Trophoblast cell (in vitro differentiated cells and primary cell): ENCODE measurements around the gene PTGIR.

Experiments used
- DNase-seq, 2 donors: peaks; one replicate each; pipeline ENCODE4 v3.0.0-alpha.2; 2016
- H2AFZ ChIP-seq: 2 replicates; pipeline ENCODE4 v1.6.1; 2013; ENCODE audit warnings: low read length, moderate library complexity, mild to moderate bottlenecking; ENCODE audit not compliant: insufficient read depth, poor library complexity
- H2AK5ac ChIP-seq: 2 replicates; pipeline ENCODE4 v1.6.1; 2013; ENCODE audit warnings: mild to moderate bottlenecking, low read length
- H2BK120ac ChIP-seq: 2 replicates; pipeline ENCODE4 v1.6.1; 2013; ENCODE audit warnings: low read length, mild to moderate bottlenecking, moderate library complexity; ENCODE audit not compliant: insufficient read depth, poor library complexity
- H2BK12ac ChIP-seq: 2 replicates; pipeline ENCODE4 v1.6.1; 2013; ENCODE audit warnings: mild to moderate bottlenecking, low read length, moderate library complexity
- H2BK5ac ChIP-seq: 2 replicates; pipeline ENCODE4 v1.6.1; 2013; ENCODE audit warnings: low read length, low read depth, moderate library complexity, mild to moderate bottlenecking; ENCODE audit not compliant: poor library complexity
- H3K14ac ChIP-seq: 2 replicates; pipeline ENCODE4 v1.6.1; 2013; ENCODE audit warnings: mild to moderate bottlenecking, low read length
- H3K18ac ChIP-seq: 2 replicates; pipeline ENCODE4 v1.6.1; 2013; ENCODE audit warnings: mild to moderate bottlenecking, low read length
- H3K23ac ChIP-seq: 2 replicates; pipeline ENCODE4 v1.6.1; 2013; ENCODE audit warnings: low read length
- H3K27ac ChIP-seq: 2 replicates; pipeline ENCODE4 v1.5.1; 2013; ENCODE audit warnings: low read depth, mild to moderate bottlenecking, inconsistent platforms, low read length, moderate library complexity
- H3K27me3 ChIP-seq: 2 replicates; pipeline ENCODE4 v1.6.1; 2013; ENCODE audit warnings: inconsistent platforms, mild to moderate bottlenecking, low read length, moderate library complexity; ENCODE audit not compliant: insufficient read depth
- H3K36me3 ChIP-seq, 2 experiments: 1 replicate in 1 of 2; 2 replicates in 1 of 2; pipeline ENCODE4 v1.6.1; 2013; ENCODE audit warnings: low read length in 2 of 2, mild to moderate bottlenecking in 2 of 2, moderate library complexity in 1 of 2; ENCODE audit not compliant: insufficient read depth in 2 of 2, control insufficient read depth in 1 of 2
- H3K4ac ChIP-seq: 2 replicates; pipeline ENCODE4 v1.6.1; 2013; ENCODE audit warnings: low read depth, mild to moderate bottlenecking, low read length, moderate library complexity
- H3K4me1 ChIP-seq, 2 experiments: 1 replicate in 1 of 2; 2 replicates in 1 of 2; pipeline ENCODE4 v1.6.1; 2013; ENCODE audit warnings: low read length in 2 of 2, mild to moderate bottlenecking in 2 of 2, moderate library complexity in 1 of 2; ENCODE audit not compliant: insufficient read depth in 2 of 2, control insufficient read depth in 1 of 2
- H3K4me2 ChIP-seq: 2 replicates; pipeline ENCODE4 v1.6.1; 2013; ENCODE audit warnings: inconsistent platforms, mild to moderate bottlenecking, low read length, moderate library complexity
- H3K4me3 ChIP-seq: 2 replicates; pipeline ENCODE4 v1.5.1; 2013; ENCODE audit warnings: mild to moderate bottlenecking, low read depth, low read length, inconsistent platforms
- H3K79me1 ChIP-seq: one replicate; pipeline ENCODE4 v1.6.1; 2013; ENCODE audit warnings: low read length
- H3K79me2 ChIP-seq: 2 replicates; pipeline ENCODE4 v1.6.1; 2013; ENCODE audit warnings: low read length, mild to moderate bottlenecking; ENCODE audit not compliant: control insufficient read depth, insufficient read depth, poor library complexity
- H3K9ac ChIP-seq: 2 replicates; pipeline ENCODE4 v1.6.1; 2013; ENCODE audit warnings: mild to moderate bottlenecking, low read length
- H3K9me3 ChIP-seq: 2 replicates; pipeline ENCODE4 v1.6.1; 2013; ENCODE audit warnings: low read depth, mild to moderate bottlenecking, control low read depth, inconsistent platforms, low read length; ENCODE audit not compliant: insufficient read depth
- H4K12ac ChIP-seq: 2 replicates; pipeline ENCODE4 v1.6.1; 2013; ENCODE audit warnings: low read depth, mild to moderate bottlenecking, low read length, moderate library complexity
- H4K8ac ChIP-seq: 2 replicates; pipeline ENCODE4 v1.6.1; 2013; ENCODE audit warnings: low read depth, mild to moderate bottlenecking, low read length, moderate library complexity
- H4K91ac ChIP-seq: one replicate; pipeline ENCODE4 v1.6.1; 2013; ENCODE audit warnings: low read depth, mild to moderate bottlenecking, low read length, moderate library complexity
- WGBS: extraction: QIAGEN DNeasy Blood & Tissue Kit; methylation state at CpG from one replicate; pipeline ENCODE4 v1.1.7; 2013; ENCODE audit warnings: missing lambda C conversion rate; ENCODE audit not compliant: insufficient read length, insufficient coverage; ENCODE audit errors: extremely low coverage; 5-methylcytosine and 5-hydroxymethylcytosine counted together

Gene PTGIR

DNA sequence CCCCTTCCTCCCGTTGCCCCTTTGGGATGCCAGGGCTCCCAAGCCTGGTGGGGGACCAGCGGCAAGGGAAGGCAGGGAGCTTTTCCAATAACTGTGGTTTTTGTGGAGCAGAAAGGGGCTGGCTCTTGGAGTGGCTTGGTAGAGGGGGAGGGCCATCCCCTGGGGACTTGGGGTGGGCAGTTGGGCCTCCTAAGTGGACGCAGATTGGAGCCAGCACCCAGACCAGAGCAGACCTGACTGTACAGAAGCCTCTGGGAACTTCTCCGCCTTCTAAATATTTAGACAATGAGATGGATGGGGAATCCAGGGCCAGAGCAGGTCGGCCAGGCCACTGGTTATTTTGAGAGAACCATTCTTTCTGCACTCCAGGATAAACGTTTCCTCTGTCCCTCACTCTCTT is 4.2 kb downstream of the PTGIR start:
- Histone ChIP-seq H3K79me2 (no peaks in the 10 kb centered on the region), H3K4me1 (peaks cover 15 to 18% of the 10 kb centered on the region in 2 experiments), H3K36me3 (no peaks in the 10 kb centered on the region), H3K9me3 (peaks cover 2% of the 10 kb centered on the region), H3K27me3 (no peaks in the 10 kb centered on the region), H3K4me2 (no peak overlapping the region), H3K4ac (no peak overlapping the region), H2BK12ac (no peak overlapping the region), H4K8ac (no peak overlapping the region), H2BK120ac (no peak overlapping the region), H3K9ac (no peak overlapping the region), H2AK5ac (no peak overlapping the region), H2AFZ (no peak overlapping the region), H3K23ac (no peak overlapping the region), H3K79me1 (peaks cover 4% of the 10 kb centered on the region), H4K12ac (no peak overlapping the region), H2BK5ac (no peak overlapping the region), H3K18ac (no peak overlapping the region), H3K4me3 (no peak overlapping the region), H4K91ac (no peak overlapping the region), H3K27ac (no peak overlapping the region), H3K14ac (no peak overlapping the region)
- WGBS = no CpG with 5 or more reads among the region's 6 CpGs
- DNase-seq = no peak

DNA sequence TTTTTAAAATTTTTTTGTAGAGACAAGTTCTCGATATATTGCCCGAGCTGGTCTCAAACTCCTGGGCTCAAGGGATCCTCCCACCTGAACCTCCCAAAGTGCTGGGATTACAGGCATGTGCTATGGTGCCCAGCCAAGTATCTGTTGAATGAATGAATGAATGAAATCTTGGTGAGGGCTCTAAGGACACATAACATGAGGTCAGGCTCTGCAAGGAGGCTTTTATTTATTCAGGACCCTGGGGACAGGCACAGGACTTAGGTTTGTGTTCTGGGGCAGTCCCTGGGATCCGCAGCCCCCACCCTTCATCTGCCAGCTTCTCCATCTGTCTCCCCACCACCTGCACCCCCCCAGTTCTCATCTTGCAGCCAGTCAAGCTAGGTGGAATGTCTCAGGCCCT is 4.6 kb downstream of the PTGIR start:
- WGBS = no CpG with 5 or more reads among the region's 3 CpGs
- no peak overlapping the region for H4K8ac ChIP-seq
- H2AK5ac ChIP-seq = no peak overlapping the region

GRCh38 chr19:46618670-46619231 is 6.1 kb downstream of the PTGIR start:
- H3K27me3 ChIP-seq = no peaks in the 10 kb centered on the region
- H2BK12ac ChIP-seq = no peak overlapping the region
- no peak overlapping the region for H2BK120ac ChIP-seq
- no peak overlapping the region for H3K4ac ChIP-seq
- no peaks in the 10 kb centered on the region for H3K79me2 ChIP-seq
- no peak overlapping the region for H3K4me2 ChIP-seq
- DNase-seq = no peak
- H3K18ac ChIP-seq = no peak overlapping the region
- H4K12ac ChIP-seq = no peak overlapping the region
- H3K9me3 ChIP-seq = peaks cover 2% of the 10 kb centered on the region
- no peak overlapping the region for H3K14ac ChIP-seq
- H3K23ac ChIP-seq = no peak overlapping the region
- H3K79me1 ChIP-seq = peaks cover 4% of the 10 kb centered on the region
- no peak overlapping the region for H3K4me3 ChIP-seq
- H3K9ac ChIP-seq = no peak overlapping the region
- no peak overlapping the region for H4K91ac ChIP-seq
- no peak overlapping the region for H4K8ac ChIP-seq
- H2AFZ ChIP-seq = no peak overlapping the region
- H2AK5ac ChIP-seq = no peak overlapping the region
- H3K27ac ChIP-seq = no peak overlapping the region
- no peaks in the 10 kb centered on the region for H3K36me3 ChIP-seq
- no CpG with 5 or more reads among the region's 9 CpGs for WGBS
- no peak overlapping the region for H2BK5ac ChIP-seq
- H3K4me1 ChIP-seq = peaks cover 9 to 15% of the 10 kb centered on the region in 2 experiments

More for the DNA sequence above, 4.6 kb downstream of the PTGIR start:
- Histone ChIP-seq H2BK12ac (no peak overlapping the region), H3K4me3 (no peak overlapping the region), H2AFZ (no peak overlapping the region), H4K12ac (no peak overlapping the region), H3K18ac (no peak overlapping the region), H2BK120ac (no peak overlapping the region), H3K27ac (no peak overlapping the region), H3K4me1 (peaks cover 13 to 15% of the 10 kb centered on the region in 2 experiments), H3K23ac (no peak overlapping the region), H3K9me3 (peaks cover 2% of the 10 kb centered on the region), H4K91ac (no peak overlapping the region), H3K4ac (no peak overlapping the region), H3K9ac (no peak overlapping the region), H2BK5ac (no peak overlapping the region), H3K79me2 (no peaks in the 10 kb centered on the region), H3K36me3 (no peaks in the 10 kb centered on the region), H3K14ac (no peak overlapping the region), H3K79me1 (peaks cover 4% of the 10 kb centered on the region), H3K27me3 (no peaks in the 10 kb centered on the region), H3K4me2 (no peak overlapping the region)
- no peak for DNase-seq

GRCh38 chr19:46617601-46618000 is 7.3 kb downstream of the PTGIR start:
- Histone ChIP-seq H3K9ac (no peak overlapping the region), H3K4me3 (no peak overlapping the region), H3K79me2 (no peaks in the 10 kb centered on the region), H3K27me3 (no peaks in the 10 kb centered on the region), H3K4ac (no peak overlapping the region), H4K12ac (no peak overlapping the region), H3K9me3 (peaks cover 2% of the 10 kb centered on the region), H2AK5ac (no peak overlapping the region), H3K18ac (no peak overlapping the region), H3K14ac (no peak overlapping the region), H3K27ac (no peak overlapping the region), H2BK12ac (no peak overlapping the region), H2BK120ac (no peak overlapping the region), H2BK5ac (no peak overlapping the region), H3K23ac (no peak overlapping the region), H4K91ac (no peak overlapping the region), H2AFZ (no peak overlapping the region), H3K79me1 (peaks cover 4% of the 10 kb centered on the region), H3K36me3 (no peaks in the 10 kb centered on the region), H4K8ac (no peak overlapping the region), H3K4me2 (no peak overlapping the region), H3K4me1 (peaks cover 9 to 15% of the 10 kb centered on the region in 2 experiments)
- DNase-seq = no peak
- no CpG with 5 or more reads among the region's 6 CpGs for WGBS
